Astrocyte of the cerebellum (primary cell): ENCODE data around the gene RBBP6.
"Not testable (repeated sequence)": the region's sequence is repeated elsewhere in the genome, so short reads cannot be mapped to it uniquely, and the experiment has no call there.

ENCODE experiments used
- DNase-seq: peaks from one replicate; pipeline ENCODE4 v3.0.0-alpha.2; 2011; ENCODE audit warnings: low read depth
- H3K4me3 ChIP-seq: 2 replicates; pipeline ENCODE4 v1.5.1; 2011; ENCODE audit warnings: mild to moderate bottlenecking, low read depth, low read length, moderate library complexity
- CTCF ChIP-seq: IDR thresholded peaks from 2 replicates; pipeline ENCODE4 v1.5.1; 2012; ENCODE audit warnings: low read length, low read depth, moderate library complexity, mild to moderate bottlenecking; ENCODE audit errors: missing control alignments
- in situ Hi-C: cut with HindIII; loops from 2 replicates; pipeline ENCODE4 v1.10.0; 2017; ENCODE audit warnings: low sequenced_read_pairs

Gene RBBP6

GRCh38 chr16:24612656-24613055 is 73.3 kb downstream of the RBBP6 start:
- DNase-seq, result no peak
- no peak for TF ChIP-seq CTCF
- in situ Hi-C loops, result no loop called here
- no peak overlapping the region for H3K4me3 ChIP-seq

DNA sequence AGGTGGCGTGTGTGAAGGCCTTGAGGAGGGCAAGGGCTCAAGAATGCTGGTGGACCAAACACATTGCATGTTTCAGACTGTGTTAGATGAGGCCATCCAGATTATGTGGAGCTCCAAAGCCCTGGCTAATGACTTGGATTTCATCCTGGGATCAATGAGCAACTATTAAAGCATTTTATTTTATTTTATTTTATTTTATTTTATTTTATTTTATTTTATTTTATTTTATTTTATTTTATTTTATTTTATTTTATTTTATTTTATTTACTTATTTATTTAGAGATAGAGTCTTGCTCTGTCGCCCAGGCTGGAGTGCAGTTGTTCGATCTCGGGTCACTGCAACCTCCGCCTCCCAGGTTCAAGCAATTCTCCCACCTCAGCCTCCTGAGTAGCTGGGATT is 73.9 kb downstream of the RBBP6 start:
- H3K4me3 ChIP-seq, in situ Hi-C loops, DNase-seq: not testable (repeated sequence)

DNA sequence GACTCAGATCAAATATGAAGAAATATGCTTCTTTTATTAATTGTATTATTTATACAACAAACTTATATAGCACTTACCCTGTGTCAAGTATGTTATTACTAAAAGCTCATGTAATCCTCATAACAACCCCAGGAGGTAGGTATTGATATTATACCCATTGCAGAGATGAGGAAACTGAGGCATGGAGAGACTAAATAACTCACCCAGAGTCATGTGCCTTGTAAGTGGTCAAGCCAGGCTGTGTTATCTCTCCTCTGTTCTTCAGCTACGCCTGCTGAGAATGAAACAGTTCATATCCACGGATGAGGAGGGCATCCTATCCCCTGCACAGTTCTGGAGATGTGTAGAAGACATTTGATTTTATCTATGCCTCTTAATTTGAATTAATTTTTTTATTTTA is 78.1 kb downstream of the RBBP6 start:
- no peak overlapping the region for H3K4me3 ChIP-seq
- no peak for TF ChIP-seq CTCF
- DNase-seq, result no peak
- in situ Hi-C loops, result no loop called here
